HCT116 (cell line): ENCODE results near the gene MYOG. TPM values are rescaled to one million over a fixed set of nuclear protein-coding genes. Genes with fewer than 3 reads are reported as not detected.

ENCODE experiments used
- ATAC-seq: fragments of 200-7000 bp; cut with Tn5 transposase; 2 replicates; pipeline ENCODE4 v1.9.1; 2020; ENCODE audit warnings: mild to moderate bottlenecking, moderate library complexity
- BruUV-seq: library from RNA; stranded (reverse); fragments of 400-500 nt; replicated peaks from 2 replicates; lab custom pipeline; 2021; lab: Mats Ljungman, UMichigan
- CTCF ChIA-PET: fragments of 300-600 bp; sonication (Branson Sonifier 250); formaldehyde crosslinking; loops from one replicate; lab custom pipeline; 2021; ENCODE audit warnings: antibody characterized with exemption; lab: Charles Lee
- POLR2A ChIA-PET: fragments of 300-600, 350-600 bp; sonication (Branson Sonifier 250); formaldehyde crosslinking; loops from one replicate; lab custom pipeline; 2021; ENCODE audit warnings: antibody characterized with exemption; lab: Charles Lee
- RAD21 ChIA-PET, 2 experiments: fragments of 300-600 bp; sonication (Branson Sonifier 250); formaldehyde crosslinking; loops; one replicate each; lab custom pipeline; 2023; ENCODE audit warnings: low total read pairs in 2 of 2; ENCODE audit not compliant: uncharacterized antibody in 2 of 2, unreplicated experiment in 2 of 2, low non-redundant PET in 1 of 2; lab: Charles Lee
- DNase-seq: peaks from one replicate; pipeline ENCODE4 v3.0.0-alpha.2; 2010; ENCODE audit warnings: low read depth, low spot score
- H2AFZ ChIP-seq: fragments of 200-600 bp; shearing (Covaris generic), sonication (generic); 2 replicates; pipeline ENCODE4 v1.6.1; 2017; ENCODE audit warnings: low read depth, mixed run types, mixed read lengths, antibody characterized with exemption, low read length; ENCODE audit not compliant: poor library complexity, severe bottlenecking
- H3K27ac ChIP-seq: 2 replicates; pipeline ENCODE4 v1.5.1; 2012; ENCODE audit warnings: low read depth, low read length
- H3K27me3 ChIP-seq: fragments of 200-600 bp; sonication (generic); 2 replicates; pipeline ENCODE4 v1.6.1; 2016; ENCODE audit warnings: mixed run types, low read length, mixed read lengths; ENCODE audit not compliant: insufficient read depth
- H3K36me3 ChIP-seq, 2 experiments: fragments of 200-500 bp in 1 of 2; fragments of 200-600 bp in 1 of 2; sonication (Bioruptor generic) in 1 of 2; sonication (generic) in 1 of 2; 2 replicates each; pipeline versions ENCODE4 v1.5.1 to v1.6.1; 2014 to 2016; ENCODE audit warnings: low read length in 2 of 2, inconsistent platforms in 1 of 2, mixed read lengths in 1 of 2, mixed run types in 1 of 2; ENCODE audit not compliant: insufficient read depth in 2 of 2, control insufficient read depth in 1 of 2
- H3K4me1 ChIP-seq, 2 experiments: fragments of 200-600 bp in 1 of 2; sonication (generic) in 1 of 2; 2 replicates each; pipeline versions ENCODE4 v1.5.1 to v1.6.1; 2012 to 2017; ENCODE audit warnings: low read length in 2 of 2, inconsistent platforms in 1 of 2, mild to moderate bottlenecking in 1 of 2, mixed read lengths in 1 of 2, mixed run types in 1 of 2, moderate library complexity in 1 of 2; ENCODE audit not compliant: insufficient read depth in 2 of 2, control insufficient read depth in 1 of 2
- H3K4me2 ChIP-seq: fragments of 200-600 bp; sonication (generic); 2 replicates; pipeline ENCODE4 v1.6.1; 2017; ENCODE audit warnings: mixed run types, low read length, mixed read lengths
- H3K4me3 ChIP-seq, 2 experiments: fragments of 200-600 bp in 1 of 2; sonication (generic) in 1 of 2; replicated peaks in 1 of 2; 2 replicates each; pipeline ENCODE4 v1.5.1; 2011 to 2016; ENCODE audit warnings: low read length in 2 of 2, control low read depth in 1 of 2, low read depth in 1 of 2, mild to moderate bottlenecking in 1 of 2, mixed read lengths in 1 of 2, mixed run types in 1 of 2
- H3K79me2 ChIP-seq: fragments of 200-600 bp; sonication (generic); 2 replicates; pipeline ENCODE4 v1.6.1; 2017; ENCODE audit warnings: mild to moderate bottlenecking, mixed run types, low read length, moderate library complexity, mixed read lengths; ENCODE audit not compliant: insufficient read depth
- H3K9ac ChIP-seq: fragments of 200-600 bp; sonication (generic); 2 replicates; pipeline ENCODE4 v1.6.1; 2016; ENCODE audit warnings: low read length, mixed read lengths
- H3K9me2 ChIP-seq: fragments of 200-600 bp; sonication (generic), shearing (Covaris generic); 2 replicates; pipeline ENCODE4 v1.6.1; 2017; ENCODE audit warnings: mixed run types, mild to moderate bottlenecking, moderate library complexity; ENCODE audit not compliant: insufficient read depth
- H3K9me3 ChIP-seq, 2 experiments: fragments of 200-500 bp in 1 of 2; fragments of 200-600 bp in 1 of 2; sonication (Bioruptor generic) in 1 of 2; sonication (generic) in 1 of 2; 2 replicates each; pipeline ENCODE4 v1.6.1; 2014 to 2017; ENCODE audit warnings: low read length in 2 of 2, mixed read lengths in 2 of 2, inconsistent platforms in 1 of 2, low read depth in 1 of 2, mild to moderate bottlenecking in 1 of 2, mixed run types in 1 of 2, moderate library complexity in 1 of 2; ENCODE audit not compliant: control insufficient read depth in 1 of 2, insufficient read depth in 1 of 2
- H4K20me1 ChIP-seq: fragments of 200-600 bp; sonication (generic), shearing (Covaris generic); 2 replicates; pipeline ENCODE4 v1.6.1; 2017; ENCODE audit warnings: mixed run types, mild to moderate bottlenecking, moderate library complexity; ENCODE audit not compliant: insufficient read depth
- CEBPB ChIP-seq: IDR thresholded peaks from 2 replicates; pipeline ENCODE4 v1.6.1; 2012; ENCODE audit warnings: low read depth
- ELF1 ChIP-seq: IDR thresholded peaks from 2 replicates; pipeline ENCODE4 v1.6.1; 2012; ENCODE audit warnings: low read depth, borderline replicate concordance
- EZH2 ChIP-seq: fragments of 200-600 bp; sonication (generic); IDR thresholded peaks from 2 replicates; pipeline ENCODE4 v1.6.1; 2017; ENCODE audit warnings: antibody characterized with exemption, mixed run types
- FOSL1 ChIP-seq: IDR thresholded peaks from 2 replicates; pipeline ENCODE4 v1.6.1; 2012; ENCODE audit warnings: low read depth
- POLR2A ChIP-seq: IDR thresholded peaks from 2 replicates; pipeline ENCODE4 v1.7.0; 2011; ENCODE audit warnings: borderline replicate concordance; ENCODE audit not compliant: insufficient read depth, insufficient read length; ENCODE audit errors: extremely low read depth
- POLR2AphosphoS5 ChIP-seq: IDR thresholded peaks from 2 replicates; pipeline ENCODE4 v1.6.1; 2011; ENCODE audit warnings: mild to moderate bottlenecking, low read depth, low read length, moderate library complexity
- SIN3A ChIP-seq: IDR thresholded peaks from 2 replicates; pipeline ENCODE4 v1.6.1; 2012; ENCODE audit warnings: low read depth
- SP1 ChIP-seq: IDR thresholded peaks from 2 replicates; pipeline ENCODE4 v1.6.1; 2012; ENCODE audit warnings: low read depth
- SRF ChIP-seq: IDR thresholded peaks from 2 replicates; pipeline ENCODE4 v1.6.1; 2012; ENCODE audit warnings: low read depth
- ZNF274 ChIP-seq: fragments of 200-500 bp; sonication (Bioruptor generic); IDR thresholded peaks from 2 replicates; pipeline ENCODE4 v1.6.1; 2014; ENCODE audit warnings: mild to moderate bottlenecking, low read depth, low read length, inconsistent platforms
- intact Hi-C: fragments of 100-400 bp; cut with micrococcal nuclease; formaldehyde crosslinking; loops from 2 replicates; pipeline ENCODE4 v1.10.0; 2022
- total RNA-seq: library from RNA; stranded (reverse); gene quantifications from one replicate; pipeline ENCODE4 v1.2.1, GENCODE V29; 2021; ENCODE audit not compliant: unreplicated experiment
- TF ChIP-seq, protein P1 (sequence below): IDR thresholded peaks from 2 replicates; pipeline ENCODE4 v1.6.1; 2011; ENCODE audit warnings: mild to moderate bottlenecking, low read length, moderate library complexity; ENCODE audit not compliant: insufficient replicate concordance; ENCODE audit errors: extremely low read depth
- TF ChIP-seq, protein P2 (sequence below), 3 experiments: fragments of 200-600 bp in 1 of 3; sonication (generic) in 1 of 3; IDR thresholded peaks in 2 of 3; conservative IDR thresholded peaks in 1 of 3; 2 replicates each; pipeline ENCODE4 v1.5.1; 2012 to 2017; ENCODE audit warnings: low read depth in 2 of 3, low read length in 2 of 3, antibody characterized with exemption in 1 of 3, borderline replicate concordance in 1 of 3, control low read depth in 1 of 3, mild to moderate bottlenecking in 1 of 3, mixed read lengths in 1 of 3, mixed run types in 1 of 3, moderate library complexity in 1 of 3; ENCODE audit not compliant: insufficient read depth in 1 of 3
- TF ChIP-seq, protein P3 (sequence below): IDR thresholded peaks from 2 replicates; pipeline ENCODE4 v1.6.1; 2012; ENCODE audit warnings: low read depth
- TF ChIP-seq, protein P4 (sequence below): IDR thresholded peaks from 2 replicates; pipeline ENCODE4 v1.6.1; 2012

The MYOG gene
- total RNA-seq, 1 experiment from 2014 or later = not detected

DNA sequence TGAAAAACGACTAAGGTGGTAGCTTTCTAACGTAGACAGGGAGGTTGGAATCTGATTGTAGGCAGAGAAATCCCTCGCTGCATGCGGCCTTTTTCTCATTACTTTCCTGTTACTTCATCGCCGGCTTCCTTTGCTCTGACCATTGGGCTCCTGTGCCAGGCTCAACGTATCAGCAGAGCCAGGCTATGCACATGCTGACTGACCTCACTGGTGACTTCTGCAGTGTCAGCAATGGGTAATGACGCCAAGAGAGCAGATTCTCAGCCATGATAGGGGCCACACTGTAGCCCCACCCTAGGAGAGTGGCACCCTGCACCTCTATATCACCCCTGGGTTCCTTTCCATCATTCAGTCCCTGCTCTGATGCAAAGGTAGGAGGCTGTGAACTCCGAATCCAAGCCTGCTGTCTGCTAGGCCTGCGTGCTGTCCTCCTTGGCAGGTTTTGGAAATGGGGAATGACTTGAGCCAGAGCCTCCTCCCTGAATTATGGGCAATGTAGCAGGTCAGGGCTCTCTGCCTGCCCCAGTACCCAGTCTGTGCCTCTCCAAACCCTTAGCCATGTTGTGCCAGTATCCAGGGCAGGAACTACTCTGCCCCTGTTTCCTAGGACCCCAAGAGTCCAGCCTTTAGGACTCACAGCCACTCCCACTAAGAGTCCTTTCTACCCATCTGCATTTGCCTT lies 48.2 kb downstream of the MYOG start:
- no peaks in the 10 kb centered on the region for H3K27me3 ChIP-seq
- no peaks in the 10 kb centered on the region for H3K9me3 ChIP-seq
- H3K9ac ChIP-seq = no peak overlapping the region
- RAD21 ChIA-PET = no interaction called here
- no peak overlapping the region for H3K4me2 ChIP-seq
- POLR2A ChIA-PET = no interaction called here
- H3K79me2 ChIP-seq = no peaks in the 10 kb centered on the region
- BruUV-seq = no TSS peak
- H2AFZ ChIP-seq = no peak overlapping the region
- no peaks in the 10 kb centered on the region for H3K9me2 ChIP-seq
- H4K20me1 ChIP-seq = no peaks in the 10 kb centered on the region
- no peaks in the 10 kb centered on the region for H3K36me3 ChIP-seq
- intact Hi-C loops = no loop called here
- TF ChIP-seq SRF (no peak), CEBPB (no peak), EZH2 (no peak), SIN3A (no peak), FOSL1 (no peak), POLR2A (no peak), ELF1 (no peak), SP1 (no peak), POLR2AphosphoS5 (no peak), ZNF274 (no peak)
- TF ChIP-seq, protein P1, sequence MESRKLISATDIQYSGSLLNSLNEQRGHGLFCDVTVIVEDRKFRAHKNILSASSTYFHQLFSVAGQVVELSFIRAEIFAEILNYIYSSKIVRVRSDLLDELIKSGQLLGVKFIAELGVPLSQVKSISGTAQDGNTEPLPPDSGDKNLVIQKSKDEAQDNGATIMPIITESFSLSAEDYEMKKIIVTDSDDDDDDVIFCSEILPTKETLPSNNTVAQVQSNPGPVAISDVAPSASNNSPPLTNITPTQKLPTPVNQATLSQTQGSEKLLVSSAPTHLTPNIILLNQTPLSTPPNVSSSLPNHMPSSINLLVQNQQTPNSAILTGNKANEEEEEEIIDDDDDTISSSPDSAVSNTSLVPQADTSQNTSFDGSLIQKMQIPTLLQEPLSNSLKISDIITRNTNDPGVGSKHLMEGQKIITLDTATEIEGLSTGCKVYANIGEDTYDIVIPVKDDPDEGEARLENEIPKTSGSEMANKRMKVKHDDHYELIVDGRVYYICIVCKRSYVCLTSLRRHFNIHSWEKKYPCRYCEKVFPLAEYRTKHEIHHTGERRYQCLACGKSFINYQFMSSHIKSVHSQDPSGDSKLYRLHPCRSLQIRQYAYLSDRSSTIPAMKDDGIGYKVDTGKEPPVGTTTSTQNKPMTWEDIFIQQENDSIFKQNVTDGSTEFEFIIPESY = no peak
- TF ChIP-seq, protein P2, sequence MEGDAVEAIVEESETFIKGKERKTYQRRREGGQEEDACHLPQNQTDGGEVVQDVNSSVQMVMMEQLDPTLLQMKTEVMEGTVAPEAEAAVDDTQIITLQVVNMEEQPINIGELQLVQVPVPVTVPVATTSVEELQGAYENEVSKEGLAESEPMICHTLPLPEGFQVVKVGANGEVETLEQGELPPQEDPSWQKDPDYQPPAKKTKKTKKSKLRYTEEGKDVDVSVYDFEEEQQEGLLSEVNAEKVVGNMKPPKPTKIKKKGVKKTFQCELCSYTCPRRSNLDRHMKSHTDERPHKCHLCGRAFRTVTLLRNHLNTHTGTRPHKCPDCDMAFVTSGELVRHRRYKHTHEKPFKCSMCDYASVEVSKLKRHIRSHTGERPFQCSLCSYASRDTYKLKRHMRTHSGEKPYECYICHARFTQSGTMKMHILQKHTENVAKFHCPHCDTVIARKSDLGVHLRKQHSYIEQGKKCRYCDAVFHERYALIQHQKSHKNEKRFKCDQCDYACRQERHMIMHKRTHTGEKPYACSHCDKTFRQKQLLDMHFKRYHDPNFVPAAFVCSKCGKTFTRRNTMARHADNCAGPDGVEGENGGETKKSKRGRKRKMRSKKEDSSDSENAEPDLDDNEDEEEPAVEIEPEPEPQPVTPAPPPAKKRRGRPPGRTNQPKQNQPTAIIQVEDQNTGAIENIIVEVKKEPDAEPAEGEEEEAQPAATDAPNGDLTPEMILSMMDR (IDR thresholded peaks at IDR 0.05 in 2 of 3, conservative IDR thresholded peaks at IDR 0.05 in 1 of 3; ENCODE audit: borderline replicate concordance in 1 of 3, insufficient read depth in 1 of 3, low read depth in 2 of 3, low read length in 2 of 3) = no peak
- TF ChIP-seq, protein P3, sequence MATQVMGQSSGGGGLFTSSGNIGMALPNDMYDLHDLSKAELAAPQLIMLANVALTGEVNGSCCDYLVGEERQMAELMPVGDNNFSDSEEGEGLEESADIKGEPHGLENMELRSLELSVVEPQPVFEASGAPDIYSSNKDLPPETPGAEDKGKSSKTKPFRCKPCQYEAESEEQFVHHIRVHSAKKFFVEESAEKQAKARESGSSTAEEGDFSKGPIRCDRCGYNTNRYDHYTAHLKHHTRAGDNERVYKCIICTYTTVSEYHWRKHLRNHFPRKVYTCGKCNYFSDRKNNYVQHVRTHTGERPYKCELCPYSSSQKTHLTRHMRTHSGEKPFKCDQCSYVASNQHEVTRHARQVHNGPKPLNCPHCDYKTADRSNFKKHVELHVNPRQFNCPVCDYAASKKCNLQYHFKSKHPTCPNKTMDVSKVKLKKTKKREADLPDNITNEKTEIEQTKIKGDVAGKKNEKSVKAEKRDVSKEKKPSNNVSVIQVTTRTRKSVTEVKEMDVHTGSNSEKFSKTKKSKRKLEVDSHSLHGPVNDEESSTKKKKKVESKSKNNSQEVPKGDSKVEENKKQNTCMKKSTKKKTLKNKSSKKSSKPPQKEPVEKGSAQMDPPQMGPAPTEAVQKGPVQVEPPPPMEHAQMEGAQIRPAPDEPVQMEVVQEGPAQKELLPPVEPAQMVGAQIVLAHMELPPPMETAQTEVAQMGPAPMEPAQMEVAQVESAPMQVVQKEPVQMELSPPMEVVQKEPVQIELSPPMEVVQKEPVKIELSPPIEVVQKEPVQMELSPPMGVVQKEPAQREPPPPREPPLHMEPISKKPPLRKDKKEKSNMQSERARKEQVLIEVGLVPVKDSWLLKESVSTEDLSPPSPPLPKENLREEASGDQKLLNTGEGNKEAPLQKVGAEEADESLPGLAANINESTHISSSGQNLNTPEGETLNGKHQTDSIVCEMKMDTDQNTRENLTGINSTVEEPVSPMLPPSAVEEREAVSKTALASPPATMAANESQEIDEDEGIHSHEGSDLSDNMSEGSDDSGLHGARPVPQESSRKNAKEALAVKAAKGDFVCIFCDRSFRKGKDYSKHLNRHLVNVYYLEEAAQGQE = no peak
- TF ChIP-seq, protein P4, sequence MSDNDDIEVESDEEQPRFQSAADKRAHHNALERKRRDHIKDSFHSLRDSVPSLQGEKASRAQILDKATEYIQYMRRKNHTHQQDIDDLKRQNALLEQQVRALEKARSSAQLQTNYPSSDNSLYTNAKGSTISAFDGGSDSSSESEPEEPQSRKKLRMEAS = no peak
- TF ChIP-seq, all 23 proteins: peak for 0
- peaks cover 0 to 22% of the 10 kb centered on the region in 2 experiments; a peak in 2 of 4 replicates for H3K4me1 ChIP-seq
- CTCF ChIA-PET = interaction anchor here (1.6 to 3.3 kb wide), 2 partner anchors 135 to 231 kb away, joined by 3 to 185 read pairs; no protein-coding TSS in a partner anchor
- H3K27ac ChIP-seq = no peak overlapping the region
- DNase-seq = no peak
- H3K4me3 ChIP-seq = no peak overlapping the region
- ATAC-seq = no peak
